ENCODE measurements around the gene FTH1.
A peak's percentile ranks its signal among the peaks of the same experiment; 100 is the strongest.
"Not testable (repeated sequence)": the region's sequence is repeated elsewhere in the genome, so short reads cannot be mapped to it uniquely, and the experiment has no call there.

Gene FTH1

DNA sequence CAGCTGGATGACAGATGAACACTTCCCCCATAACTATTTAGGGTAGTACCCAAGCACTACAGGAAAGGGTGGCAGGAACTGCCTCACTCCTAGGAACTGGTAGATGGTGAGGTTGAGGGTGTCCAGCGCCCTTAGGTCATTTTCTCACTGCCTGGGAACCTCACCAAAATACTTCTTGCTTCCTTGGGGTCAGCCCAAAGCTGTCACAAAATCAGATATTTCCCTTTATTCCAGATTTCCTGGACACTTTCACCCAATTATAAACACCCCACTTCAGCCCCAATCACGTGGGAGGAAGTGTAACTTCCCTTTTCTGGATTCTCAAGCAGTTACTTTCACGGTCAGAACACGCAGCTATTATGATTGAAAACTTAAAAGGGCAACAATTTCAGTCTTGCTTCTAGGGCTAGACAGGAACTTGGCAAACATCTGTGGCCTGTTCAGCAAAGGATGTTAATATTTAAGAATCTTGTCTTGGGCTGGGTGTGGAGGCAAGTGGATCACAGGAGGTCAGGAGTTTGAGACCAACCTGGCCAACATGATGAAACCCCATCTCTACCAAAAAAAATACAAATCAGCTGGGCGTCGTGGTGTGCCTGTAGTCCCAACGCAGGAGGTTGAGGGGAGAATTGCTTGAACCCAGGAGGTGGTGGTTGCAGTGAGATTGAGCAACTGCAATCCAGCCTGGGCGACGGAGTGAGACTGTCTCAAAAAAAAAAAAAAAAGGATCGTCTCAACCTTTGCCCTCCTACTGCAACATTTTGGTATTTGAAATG, 4.0 kb downstream of the FTH1 start:
- DNase-seq, result peak; percentile 72

DNA sequence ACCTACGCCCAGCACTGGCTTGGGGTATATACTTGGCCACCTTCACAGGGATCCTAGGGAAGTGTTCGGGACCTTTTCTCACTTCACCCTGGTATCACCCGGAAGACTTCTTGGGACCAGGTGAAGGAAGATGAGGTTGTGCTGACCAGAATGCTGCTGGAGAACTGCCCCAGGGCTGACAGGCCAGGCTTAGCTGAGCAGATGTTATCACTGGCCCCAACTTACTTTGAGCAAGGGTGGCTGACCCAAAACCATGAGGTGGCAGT, 4.5 kb downstream of the FTH1 start:
- no peak for DNase-seq

- DNase-seq, result no peak
These were observed 5.0 kb downstream of the FTH1 start for GRCh38 chr11:61962213-61963015.

- DNase-seq, result no peak
These were observed 5.7 kb downstream of the FTH1 start for GRCh38 chr11:61961570-61962212.

DNA sequence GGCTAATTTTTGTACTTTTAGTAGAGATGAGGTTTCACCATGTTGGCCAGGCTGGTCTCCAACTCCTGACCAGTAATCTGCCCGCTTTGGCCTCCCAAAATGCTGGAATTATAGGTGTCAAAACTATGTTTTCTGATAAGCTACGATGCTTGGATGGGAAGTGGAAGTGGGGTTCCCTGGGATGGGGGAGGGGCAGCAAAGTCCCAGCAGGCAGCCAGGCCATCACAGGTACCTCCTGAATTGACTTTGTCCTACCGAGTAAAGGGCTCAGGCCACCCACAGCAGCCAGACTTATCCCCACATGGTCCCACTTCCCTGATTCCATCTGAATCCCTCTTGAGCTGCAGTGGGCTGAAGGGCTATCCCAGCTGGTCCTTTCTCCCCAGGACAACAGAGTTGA, 6.9 kb downstream of the FTH1 start:
- no peak for DNase-seq

DNA sequence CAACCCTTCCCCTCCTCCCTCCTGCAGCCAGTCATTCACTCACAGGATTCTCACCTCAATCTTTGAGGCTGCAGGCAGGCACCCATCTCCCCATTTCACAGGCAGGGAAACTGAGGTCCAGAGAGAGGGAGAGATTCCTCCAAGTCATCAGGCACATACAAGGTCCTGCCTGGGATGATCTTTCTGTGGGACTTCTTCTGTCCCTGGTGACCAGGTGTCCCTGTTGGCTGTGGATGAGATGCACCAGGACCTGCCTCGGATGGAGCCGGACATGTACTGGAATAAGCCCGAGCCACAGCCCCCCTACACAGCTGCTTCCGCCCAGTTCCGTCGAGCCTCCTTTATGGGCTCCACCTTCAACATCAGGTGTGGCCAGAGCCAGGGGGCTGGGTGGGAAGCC, 7.8 kb downstream of the FTH1 start:
- no peak for DNase-seq

DNA sequence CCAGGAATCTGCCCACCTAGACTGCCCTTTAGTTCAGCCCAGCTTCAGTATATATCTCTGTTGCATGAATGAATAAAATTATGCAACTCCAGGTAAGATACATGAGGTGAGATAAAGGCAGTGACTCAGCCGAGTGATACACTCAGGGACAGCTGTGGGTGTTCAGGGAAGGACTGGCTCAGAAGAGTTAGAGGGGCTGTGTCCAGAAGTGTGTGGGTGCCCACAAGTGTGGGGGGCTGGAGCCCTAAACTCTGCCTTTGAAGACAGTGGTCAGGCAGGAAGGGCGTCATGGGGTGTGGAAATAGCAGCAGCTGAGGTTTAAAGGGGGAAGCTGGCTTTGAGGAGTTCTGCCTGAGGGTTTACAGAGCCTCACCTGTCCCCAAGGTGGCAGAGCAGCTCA, 8.3 kb downstream of the FTH1 start:
- no peak for DNase-seq

DNA sequence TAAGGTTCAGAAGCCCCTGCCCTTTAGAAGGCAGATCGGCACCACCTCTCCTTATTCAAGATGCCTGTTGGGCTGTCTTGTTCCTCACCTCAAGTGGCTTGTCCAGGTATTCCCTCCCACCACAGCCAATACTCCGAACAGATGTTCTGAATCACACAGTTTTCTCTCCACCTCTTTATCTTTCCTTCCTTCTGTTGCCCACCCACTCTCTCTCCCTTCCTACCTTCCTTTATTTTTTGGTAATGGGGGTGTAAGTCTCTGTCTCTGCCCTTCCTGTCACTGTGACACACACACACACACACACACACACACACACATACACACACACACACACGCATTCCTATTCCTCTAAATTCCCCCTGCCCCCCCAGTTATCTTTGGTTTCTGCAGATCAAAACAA, 8.8 kb downstream of the FTH1 start:
- DNase-seq, result no peak

GRCh38 chr11:61957021-61957770, 10.2 kb downstream of the FTH1 start:
- no peak for DNase-seq

DNA sequence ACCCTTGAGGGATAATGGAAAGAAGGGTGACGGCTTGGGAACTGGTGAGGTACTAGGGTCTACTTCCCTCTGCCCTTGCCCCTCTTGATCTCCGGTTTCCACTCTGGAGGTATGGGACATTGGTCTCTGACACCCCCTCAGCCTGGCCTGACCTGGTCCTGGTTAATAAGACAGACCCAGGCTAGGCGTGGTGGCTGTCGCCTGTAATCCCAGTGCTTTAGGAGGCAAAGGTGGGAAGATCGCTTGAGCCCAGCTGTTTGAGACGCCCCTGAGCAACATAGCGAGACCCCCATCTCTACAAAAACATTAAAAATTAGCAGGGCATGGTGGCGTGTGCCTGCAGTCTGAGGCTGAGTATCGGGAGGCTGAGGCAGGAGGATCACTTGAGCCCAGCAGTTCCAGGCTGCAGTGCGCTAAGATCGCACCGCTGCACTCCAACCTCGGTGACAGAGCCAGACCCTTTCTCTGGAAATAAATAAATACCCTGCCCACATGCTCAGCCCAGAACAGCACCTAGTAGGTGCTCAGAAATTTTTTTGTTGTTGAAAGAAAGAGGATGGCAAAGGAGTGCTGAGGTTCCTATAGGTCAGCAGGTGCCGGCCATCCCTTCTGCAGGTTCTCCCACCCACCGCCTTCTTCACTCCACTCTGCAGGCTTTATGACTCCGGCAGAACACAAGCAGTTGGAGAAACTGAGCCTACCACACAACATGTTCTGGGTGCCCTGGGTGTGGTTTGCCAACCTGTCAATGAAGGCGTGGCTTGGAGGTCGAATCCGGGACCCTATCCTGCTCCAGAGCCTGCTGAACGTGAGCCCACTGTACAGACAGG, 11.0 kb downstream of the FTH1 start:
- DNase-seq, result no peak

DNA sequence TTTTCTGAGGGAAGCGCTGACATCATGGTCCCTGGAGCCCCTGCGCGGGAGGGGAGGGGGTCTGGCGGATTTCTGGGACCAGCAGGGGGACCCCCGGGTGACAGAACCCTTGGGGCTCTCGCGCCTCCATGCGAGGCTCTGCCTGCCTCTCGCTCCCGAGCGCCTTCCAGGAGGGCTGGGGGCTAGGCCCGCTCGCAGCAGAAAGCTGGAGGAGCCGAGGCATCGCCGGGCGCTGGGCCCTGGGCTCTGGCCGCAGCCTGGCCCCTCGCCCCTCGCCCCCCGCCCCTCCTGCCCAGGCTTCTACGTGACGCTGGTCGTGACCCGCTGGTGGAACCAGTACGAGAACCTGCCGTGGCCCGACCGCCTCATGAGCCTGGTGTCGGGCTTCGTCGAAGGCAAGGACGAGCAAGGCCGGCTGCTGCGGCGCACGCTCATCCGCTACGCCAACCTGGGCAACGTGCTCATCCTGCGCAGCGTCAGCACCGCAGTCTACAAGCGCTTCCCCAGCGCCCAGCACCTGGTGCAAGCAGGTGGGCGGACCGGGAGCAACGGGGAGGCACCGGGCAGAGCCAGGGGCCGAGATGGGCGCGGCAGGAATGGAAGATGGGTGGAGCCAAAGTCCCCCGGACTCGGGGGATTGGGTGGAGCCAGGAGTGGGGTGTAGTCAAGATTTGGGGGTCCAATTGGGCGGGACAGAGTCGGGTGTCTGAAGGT, 11.9 kb downstream of the FTH1 start:
- no peak for DNase-seq

GRCh38 chr11:61954851-61955421, 12.5 kb downstream of the FTH1 start:
- peak; percentile 75 for DNase-seq

GRCh38 chr11:61954106-61954850, 13.2 kb downstream of the FTH1 start:
- peak; percentile 15 for DNase-seq

DNA sequence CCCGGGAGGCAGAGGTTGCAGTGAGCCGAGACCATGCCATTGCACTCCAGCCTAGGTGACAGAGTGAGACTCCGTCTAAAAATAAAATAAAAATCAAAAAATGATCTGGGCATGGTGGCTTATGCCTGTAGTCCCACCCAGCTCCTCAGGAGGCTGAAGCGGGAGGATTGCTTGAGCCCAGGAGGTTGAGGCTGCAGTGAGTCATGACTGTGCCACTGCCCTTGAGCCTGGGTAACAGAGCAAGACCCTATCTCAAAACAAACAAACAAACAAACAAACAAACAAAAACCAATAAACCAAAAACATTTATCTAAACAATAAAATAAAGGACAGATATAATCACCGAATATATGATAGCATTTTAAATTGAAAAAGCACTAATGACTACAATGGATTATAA, 13.8 kb downstream of the FTH1 start:
- not testable (repeated sequence) for DNase-seq

GRCh38 chr11:61952882-61953281, 14.6 kb downstream of the FTH1 start:
- DNase-seq, result no peak

GRCh38 chr11:61951484-61952135, 15.8 kb downstream of the FTH1 start:
- no peak for DNase-seq

- no peak for DNase-seq
These were observed 17.3 kb downstream of the FTH1 start, which contains the start of gene BEST1 for GRCh38 chr11:61950035-61950547. TSS of gene BEST1 (plus strand) at chr11:61950351. CDS start at chr11:61951807, 1,456 bp downstream.

GRCh38 chr11:61949169-61950034, 18.0 kb downstream of the FTH1 start:
- no peak for DNase-seq

- DNase-seq, result no peak
These were observed 18.9 kb downstream of the FTH1 start for GRCh38 chr11:61948505-61948904.

Measured in GF-D8 (cell line).